ENCODE measurements around the gene MBD1. TPM values are rescaled to one million over a fixed set of nuclear protein-coding genes. Genes with fewer than 3 reads are reported as not detected.
A peak's percentile ranks its signal among the peaks of the same experiment; 100 is the strongest.

Gene MBD1
- total RNA-seq, result 87.2 to 93.0 TPM (median 88.2 TPM) in 3 replicates

GRCh38 chr18:50281295-50281971 is at the start of gene MBD1:
TSS of gene MBD1 (minus strand) at chr18:50281523. CDS start at chr18:50279992, 1,531 bp downstream.
- peaks cover 25% of the 10 kb centered on the region for H3K36me3 Mint-ChIP-seq

GRCh38 chr18:50330176-50330575 is 48.9 kb upstream of the MBD1 start:
- Mint-ChIP-seq H3K27ac (no peak overlapping the region), H3K27me3 (ENCODE audit: low read depth) (peaks cover 21% of the 10 kb centered on the region), H3K4me1 (no peaks in the 10 kb centered on the region), H3K9me3 (peaks cover 6% of the 10 kb centered on the region), H3K4me3 (no peak overlapping the region), H3K36me3 (peaks cover 2% of the 10 kb centered on the region)
- no peak for DNase-seq (ENCODE audit: low spot score in 2 of 2, unreplicated experiment in 2 of 2)
- no peak for TF ChIP-seq CTCF (IDR thresholded peaks at IDR 0.05; ENCODE audit: unreplicated experiment)

More at GRCh38 chr18:50281295-50281971, at the start of gene MBD1:
- no peak for TF ChIP-seq CTCF (IDR thresholded peaks at IDR 0.05; ENCODE audit: unreplicated experiment)
- H3K27me3 Mint-ChIP-seq (ENCODE audit: low read depth), result no peaks in the 10 kb centered on the region
- H3K4me3 Mint-ChIP-seq, result peak within 1 kb of the TSS; percentile 94
- H3K27ac Mint-ChIP-seq, result peak within 1 kb of the TSS; percentile 97
- DNase-seq (ENCODE audit: low spot score in 2 of 2, unreplicated experiment in 2 of 2), result peak; percentile 95 to 96
- no peaks in the 10 kb centered on the region for H3K9me3 Mint-ChIP-seq
- peaks cover 22% of the 10 kb centered on the region for H3K4me1 Mint-ChIP-seq

GRCh38 chr18:50327983-50328382 is 46.7 kb upstream of the MBD1 start:
- H3K4me3 Mint-ChIP-seq, result no peak overlapping the region
- no peak for DNase-seq (ENCODE audit: low spot score in 2 of 2, unreplicated experiment in 2 of 2)
- no peak overlapping the region for H3K27ac Mint-ChIP-seq
- H3K4me1 Mint-ChIP-seq, result no peaks in the 10 kb centered on the region
- H3K27me3 Mint-ChIP-seq (ENCODE audit: low read depth), result peaks cover 25% of the 10 kb centered on the region
- TF ChIP-seq CTCF (IDR thresholded peaks at IDR 0.05; ENCODE audit: unreplicated experiment), result no peak
- H3K9me3 Mint-ChIP-seq, result peaks cover 6% of the 10 kb centered on the region
- H3K36me3 Mint-ChIP-seq, result peaks cover 2% of the 10 kb centered on the region

- Mint-ChIP-seq H3K36me3 (no peaks in the 10 kb centered on the region), H3K4me3 (no peak overlapping the region), H3K27ac (no peak overlapping the region), H3K27me3 (ENCODE audit: low read depth) (peaks cover 24% of the 10 kb centered on the region), H3K9me3 (no peaks in the 10 kb centered on the region), H3K4me1 (peaks cover 2% of the 10 kb centered on the region)
- TF ChIP-seq CTCF (IDR thresholded peaks at IDR 0.05; ENCODE audit: unreplicated experiment), result no peak
- DNase-seq (ENCODE audit: low spot score in 2 of 2, unreplicated experiment in 2 of 2), result no peak
These were observed 39.4 kb upstream of the MBD1 start for GRCh38 chr18:50320719-50321118.

- no peaks in the 10 kb centered on the region for H3K36me3 Mint-ChIP-seq
- no peak overlapping the region for H3K27ac Mint-ChIP-seq
- no peak overlapping the region for H3K4me3 Mint-ChIP-seq
- no peak for DNase-seq (ENCODE audit: low spot score in 2 of 2, unreplicated experiment in 2 of 2)
- no peak for TF ChIP-seq CTCF (IDR thresholded peaks at IDR 0.05; ENCODE audit: unreplicated experiment)
- peaks cover 29% of the 10 kb centered on the region for H3K27me3 Mint-ChIP-seq (ENCODE audit: low read depth)
- H3K4me1 Mint-ChIP-seq, result no peaks in the 10 kb centered on the region
- H3K9me3 Mint-ChIP-seq, result no peaks in the 10 kb centered on the region
These were observed 34.0 kb upstream of the MBD1 start for GRCh38 chr18:50315100-50315871.

Data from mesothelial cell of epicardium (in vitro differentiated cells).